Measurements from ENCODE around the gene TMA7B. TPM values are rescaled to one million over a fixed set of nuclear protein-coding genes. Genes with fewer than 3 reads are reported as not detected.

Gene TMA7B
- total RNA-seq, 4 donors from 2014 or later, result not detected

Other genes starting within 250 kb of the TMA7B start
- gene ENTHD1, start 66.6 kb upstream of the TMA7B start, total RNA-seq, result not detected
- 10 to 100 TPM in 1 of 4 donors, 1 to 10 TPM in 3; 5.8 to 92.4 (median 6.1) TPM for gene GRAP2, start 59.3 kb upstream of the TMA7B start, total RNA-seq
- gene FAM83F, start 34.6 kb downstream of the TMA7B start, total RNA-seq, result 10 to 100 TPM in 3 of 4 donors, 1 to 10 TPM in 1; 9.9 to 66.0 (median 51.1) TPM
- gene TNRC6B, start 217.5 kb downstream of the TMA7B start, total RNA-seq, result 100 to 1,000 TPM in 1 of 4 donors, 10 to 100 TPM in 3; 43.6 to 169 (median 54.0) TPM

All from Peyer's patch (tissue), 4 donors.